Prostate gland (tissue), 2 donors: ENCODE measurements around the gene WNT16.

Experiments used
- CTCF ChIP-seq, 4 experiments: fragments of 200-600 bp in 2 of 4; fragments of 450-650 bp in 2 of 4; sonication (generic) in 2 of 4; IDR thresholded peaks; 1 replicate in 3 of 4; 2 replicates in 1 of 4; pipeline ENCODE4 v1.5.1; 2016 to 2019; ENCODE audit warnings: antibody characterized with exemption in 4 of 4, mild to moderate bottlenecking in 2 of 4, moderate library complexity in 2 of 4
- POLR2A ChIP-seq: fragments of 450-650 bp; IDR thresholded peaks from one replicate; pipeline ENCODE4 v1.6.1; 2016; ENCODE audit warnings: antibody characterized with exemption, mild to moderate bottlenecking
- POLR2AphosphoS5 ChIP-seq: sonication (generic); formaldehyde crosslinking; IDR thresholded peaks from one replicate; pipeline ENCODE4 v1.6.1; 2017; ENCODE audit warnings: antibody characterized with exemption

GRCh38 chr7:121286186-121286585, 42.6 kb upstream of the WNT16 start:
- TF ChIP-seq CTCF (IDR thresholded peaks at IDR 0.05) = no peak
- no peak for TF ChIP-seq POLR2A
- no peak for TF ChIP-seq POLR2AphosphoS5
